Ishikawa (cell line): ENCODE measurements around the gene VNN1.

Experiments used
- CEBPB ChIP-seq: IDR thresholded peaks from 2 replicates; pipeline ENCODE4 v1.6.1; 2012
- CREB1 ChIP-seq: IDR thresholded peaks from 2 replicates; pipeline ENCODE4 v1.6.1; 2012; ENCODE audit warnings: low read depth
- EGR1 ChIP-seq: IDR thresholded peaks from 2 replicates; pipeline ENCODE4 v1.6.1; 2012
- EP300 ChIP-seq: IDR thresholded peaks from 2 replicates; pipeline ENCODE4 v1.6.1; 2012; ENCODE audit warnings: borderline replicate concordance
- FOXM1 ChIP-seq: IDR thresholded peaks from 2 replicates; pipeline ENCODE4 v1.6.1; 2012; ENCODE audit warnings: low read depth, borderline replicate concordance
- NFIC ChIP-seq: IDR thresholded peaks from 2 replicates; pipeline ENCODE4 v1.6.1; 2012
- RAD21 ChIP-seq: IDR thresholded peaks from 2 replicates; pipeline ENCODE4 v1.6.1; 2012; ENCODE audit warnings: low read depth
- REST ChIP-seq: IDR thresholded peaks from 2 replicates; pipeline ENCODE4 v1.6.1; 2012; ENCODE audit warnings: low read depth, mild to moderate bottlenecking
- TAF1 ChIP-seq: IDR thresholded peaks from 2 replicates; pipeline ENCODE4 v1.6.1; 2012; ENCODE audit warnings: low read depth, mild to moderate bottlenecking
- TCF12 ChIP-seq: IDR thresholded peaks from 2 replicates; pipeline ENCODE4 v1.6.1; 2012; ENCODE audit warnings: low read depth
- TEAD4 ChIP-seq: IDR thresholded peaks from 2 replicates; pipeline ENCODE4 v1.6.1; 2012
- USF1 ChIP-seq: IDR thresholded peaks from 2 replicates; pipeline ENCODE4 v1.6.1; 2012
- YY1 ChIP-seq: IDR thresholded peaks from 2 replicates; pipeline ENCODE4 v1.6.1; 2012; ENCODE audit warnings: low read depth
- ZBTB7A ChIP-seq: IDR thresholded peaks from 2 replicates; pipeline ENCODE4 v1.6.1; 2012; ENCODE audit warnings: low read depth
- TF ChIP-seq, protein P1 (sequence below): IDR thresholded peaks from 2 replicates; pipeline ENCODE4 v1.6.1; 2012

Gene VNN1

DNA sequence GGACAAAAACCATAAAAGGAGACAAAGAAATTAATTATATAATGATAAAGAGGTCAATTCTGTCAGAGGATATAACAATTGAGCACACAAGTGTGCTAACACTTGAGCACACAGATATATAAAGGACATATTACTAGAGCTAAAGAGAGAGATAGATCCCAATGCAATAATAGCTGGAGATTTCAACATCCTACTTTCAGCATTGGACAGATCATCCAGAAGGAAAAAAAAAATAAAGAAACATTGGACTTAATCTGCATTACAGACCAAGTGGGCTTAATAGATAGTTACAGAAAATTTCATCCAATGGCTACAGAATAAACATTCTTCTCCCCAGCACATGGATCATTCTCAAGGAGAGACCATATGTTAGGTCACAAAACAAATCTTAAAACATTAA, 9.9 kb downstream of the VNN1 start:
- no peak for TF ChIP-seq FOXM1
- no peak for TF ChIP-seq REST
- no peak for TF ChIP-seq TEAD4
- TF ChIP-seq TCF12 = no peak
- TF ChIP-seq ZBTB7A = no peak
- no peak for TF ChIP-seq EGR1
- no peak for TF ChIP-seq USF1
- TF ChIP-seq CREB1 = no peak
- no peak for TF ChIP-seq RAD21
- no peak for TF ChIP-seq YY1
- no peak for TF ChIP-seq CEBPB
- TF ChIP-seq EP300 = no peak
- TF ChIP-seq, protein P1, sequence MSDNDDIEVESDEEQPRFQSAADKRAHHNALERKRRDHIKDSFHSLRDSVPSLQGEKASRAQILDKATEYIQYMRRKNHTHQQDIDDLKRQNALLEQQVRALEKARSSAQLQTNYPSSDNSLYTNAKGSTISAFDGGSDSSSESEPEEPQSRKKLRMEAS = no peak
- no peak for TF ChIP-seq NFIC
- TF ChIP-seq TAF1 = no peak

- no peak for TF ChIP-seq ZBTB7A
These were observed 15.2 kb downstream of the VNN1 start for GRCh38 chr6:132698608-132699007.

- TF ChIP-seq RAD21 (no peak), FOXM1 (no peak), EGR1 (no peak), USF1 (no peak)
These were observed 18.1 kb downstream of the VNN1 start for GRCh38 chr6:132695773-132696172.

DNA sequence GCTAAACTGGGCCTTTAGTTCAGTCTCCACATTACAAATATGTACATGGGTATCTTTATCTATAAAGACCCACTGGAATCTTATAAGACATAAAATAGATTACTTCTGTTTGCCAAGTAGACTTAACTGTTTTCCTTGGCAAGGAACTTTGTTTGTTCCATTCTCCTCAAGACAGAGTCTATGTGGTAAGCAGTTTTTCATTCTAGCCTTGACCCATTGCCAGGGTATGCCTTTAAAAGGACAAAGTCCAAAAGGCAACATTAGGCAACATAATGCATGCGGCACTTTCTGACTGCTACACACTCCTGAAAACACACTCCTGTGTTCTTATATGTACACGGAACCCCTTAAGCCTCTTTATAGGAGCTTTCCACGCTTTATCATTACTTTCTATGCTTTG, 20.4 kb downstream of the VNN1 start:
- no peak for TF ChIP-seq USF1
- no peak for TF ChIP-seq NFIC
- TF ChIP-seq, protein P1 = no peak
- TF ChIP-seq TEAD4 = no peak
- TF ChIP-seq FOXM1 = no peak
- TF ChIP-seq RAD21 = no peak
- TF ChIP-seq YY1 = no peak
- TF ChIP-seq TAF1 = no peak

DNA sequence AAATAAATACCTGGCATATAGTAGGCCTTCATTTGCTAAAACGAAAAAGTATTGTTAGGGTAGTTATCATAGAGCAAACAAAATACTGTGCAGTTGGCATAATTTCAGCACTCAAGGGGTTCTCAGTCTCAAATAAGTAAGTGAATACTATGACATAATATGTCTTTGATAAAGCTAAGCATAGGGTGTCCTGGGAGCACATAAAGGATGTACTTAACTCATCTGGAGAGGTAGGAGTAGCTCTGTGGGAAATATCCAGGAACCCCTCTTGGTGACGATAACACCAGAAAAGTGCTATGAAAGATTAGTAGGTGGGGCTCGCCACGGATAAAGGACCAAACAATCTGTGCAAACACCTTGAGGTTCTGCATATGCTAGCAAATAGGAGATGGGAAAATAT, 23.2 kb downstream of the VNN1 start:
- TF ChIP-seq, protein P1 = no peak
- TF ChIP-seq EGR1 (no peak), ZBTB7A (no peak), REST (no peak), YY1 (no peak), TEAD4 (no peak), CREB1 (no peak), RAD21 (no peak), TAF1 (no peak), NFIC (no peak)

- TF ChIP-seq YY1 (no peak), CEBPB (no peak), EGR1 (no peak), NFIC (no peak), FOXM1 (no peak), TCF12 (no peak), RAD21 (no peak), ZBTB7A (no peak), TEAD4 (no peak), EP300 (no peak), REST (no peak), CREB1 (no peak)
These were observed 26.5 kb downstream of the VNN1 start for GRCh38 chr6:132687306-132687705.
